ENCODE results near the gene PSMA7.

PSMA7 gene

DNA sequence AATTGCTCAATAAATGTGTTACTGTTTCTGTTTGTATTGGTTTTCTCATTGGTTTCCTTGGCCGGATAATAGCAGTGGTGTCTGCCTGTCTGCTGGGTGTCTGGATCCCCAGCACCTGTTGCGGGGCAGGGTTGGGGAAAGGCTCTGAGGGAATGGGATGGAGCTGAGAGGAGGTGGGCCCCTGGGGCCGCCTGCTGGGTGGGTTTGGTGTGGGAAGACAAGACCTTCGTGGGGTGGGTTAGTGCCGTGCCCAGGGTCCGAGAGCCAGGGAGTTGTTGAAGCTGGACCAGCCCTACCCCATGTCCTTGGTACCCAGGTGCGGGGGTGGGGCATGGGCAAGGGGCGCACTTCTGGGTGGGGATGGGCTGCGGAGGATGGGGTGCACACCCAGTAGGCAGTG, 4.3 kb upstream of the PSMA7 start:
- no peak overlapping the region for H3K4me3 ChIP-seq (ENCODE audit: low read depth, low read length)
- TF ChIP-seq, protein P1, sequence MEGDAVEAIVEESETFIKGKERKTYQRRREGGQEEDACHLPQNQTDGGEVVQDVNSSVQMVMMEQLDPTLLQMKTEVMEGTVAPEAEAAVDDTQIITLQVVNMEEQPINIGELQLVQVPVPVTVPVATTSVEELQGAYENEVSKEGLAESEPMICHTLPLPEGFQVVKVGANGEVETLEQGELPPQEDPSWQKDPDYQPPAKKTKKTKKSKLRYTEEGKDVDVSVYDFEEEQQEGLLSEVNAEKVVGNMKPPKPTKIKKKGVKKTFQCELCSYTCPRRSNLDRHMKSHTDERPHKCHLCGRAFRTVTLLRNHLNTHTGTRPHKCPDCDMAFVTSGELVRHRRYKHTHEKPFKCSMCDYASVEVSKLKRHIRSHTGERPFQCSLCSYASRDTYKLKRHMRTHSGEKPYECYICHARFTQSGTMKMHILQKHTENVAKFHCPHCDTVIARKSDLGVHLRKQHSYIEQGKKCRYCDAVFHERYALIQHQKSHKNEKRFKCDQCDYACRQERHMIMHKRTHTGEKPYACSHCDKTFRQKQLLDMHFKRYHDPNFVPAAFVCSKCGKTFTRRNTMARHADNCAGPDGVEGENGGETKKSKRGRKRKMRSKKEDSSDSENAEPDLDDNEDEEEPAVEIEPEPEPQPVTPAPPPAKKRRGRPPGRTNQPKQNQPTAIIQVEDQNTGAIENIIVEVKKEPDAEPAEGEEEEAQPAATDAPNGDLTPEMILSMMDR (IDR thresholded peaks at IDR 0.05; ENCODE audit: low read depth, low read length, missing control alignments) = no peak
- no peak for DNase-seq (ENCODE audit: low read depth)

DNA sequence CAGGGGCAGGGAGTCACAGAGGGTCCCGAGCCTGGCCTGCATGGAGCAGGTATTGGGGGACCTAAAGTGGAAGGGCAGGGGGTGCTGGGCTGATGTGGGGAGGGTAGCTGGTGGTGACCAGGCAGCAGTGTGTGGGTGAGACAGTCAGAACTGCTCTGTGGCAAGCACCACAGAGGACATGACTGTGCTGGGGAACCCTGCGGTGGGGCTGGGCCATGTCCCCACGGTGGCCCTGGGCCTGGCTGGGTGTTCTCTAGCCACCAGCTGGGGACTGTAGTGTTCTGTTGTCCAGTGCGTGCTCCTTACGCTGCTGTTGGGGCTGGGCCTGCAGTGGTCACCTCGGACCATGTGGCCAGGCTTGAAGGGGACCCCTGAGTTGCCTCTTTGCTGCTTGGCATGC, 3.9 kb upstream of the PSMA7 start:
- TF ChIP-seq, protein P1 (IDR thresholded peaks at IDR 0.05; ENCODE audit: low read depth, low read length, missing control alignments) = no peak
- DNase-seq (ENCODE audit: low read depth) = no peak
- no peak overlapping the region for H3K4me3 ChIP-seq (ENCODE audit: low read depth, low read length)

DNA sequence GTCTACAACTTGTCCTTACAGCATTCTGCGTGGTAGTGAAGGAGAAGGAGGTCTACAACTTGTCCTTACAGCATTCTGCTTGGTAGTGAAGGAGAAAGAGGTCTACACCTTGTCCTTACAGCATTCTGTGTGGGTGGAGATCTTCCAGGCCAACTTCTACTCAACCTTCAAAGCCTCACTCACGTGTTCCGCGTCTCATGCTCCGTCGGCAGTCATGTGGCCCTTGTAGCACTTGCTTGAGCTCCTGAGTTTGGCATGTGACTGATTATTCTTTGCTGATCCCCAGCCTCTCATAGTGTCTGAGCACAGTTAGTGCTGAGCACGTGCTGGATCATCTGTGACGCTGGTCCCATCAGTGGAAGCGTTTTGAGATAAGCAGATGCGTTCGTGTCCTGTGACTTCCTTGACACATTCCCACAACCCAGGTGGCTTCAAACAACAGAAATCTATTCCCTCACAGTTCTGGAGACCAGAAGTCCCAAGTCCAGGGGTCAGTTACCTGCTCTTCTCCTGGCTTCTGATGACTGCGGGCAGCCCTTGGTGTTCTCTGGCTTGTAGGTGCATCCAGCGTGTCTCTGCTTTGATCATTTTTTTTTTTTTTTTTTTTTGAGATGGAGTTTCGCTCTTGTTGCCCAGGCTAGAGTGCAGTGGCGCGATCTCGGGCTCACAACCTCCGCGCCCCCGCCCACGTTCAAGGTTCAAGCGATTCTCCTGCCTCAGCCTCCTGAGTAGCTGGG, 3.0 kb upstream of the PSMA7 start:
- H3K4me3 ChIP-seq (ENCODE audit: low read depth, low read length) = no peak overlapping the region
- TF ChIP-seq, protein P1 (IDR thresholded peaks at IDR 0.05; ENCODE audit: low read depth, low read length, missing control alignments) = no peak
- DNase-seq (ENCODE audit: low read depth) = no peak

- TF ChIP-seq, protein P1 (IDR thresholded peaks at IDR 0.05; ENCODE audit: low read depth, low read length, missing control alignments) = no peak
- DNase-seq (ENCODE audit: low read depth) = no peak
- no peak overlapping the region for H3K4me3 ChIP-seq (ENCODE audit: low read depth, low read length)
These were observed 2.5 kb upstream of the PSMA7 start for GRCh38 chr20:62145688-62146018.

DNA sequence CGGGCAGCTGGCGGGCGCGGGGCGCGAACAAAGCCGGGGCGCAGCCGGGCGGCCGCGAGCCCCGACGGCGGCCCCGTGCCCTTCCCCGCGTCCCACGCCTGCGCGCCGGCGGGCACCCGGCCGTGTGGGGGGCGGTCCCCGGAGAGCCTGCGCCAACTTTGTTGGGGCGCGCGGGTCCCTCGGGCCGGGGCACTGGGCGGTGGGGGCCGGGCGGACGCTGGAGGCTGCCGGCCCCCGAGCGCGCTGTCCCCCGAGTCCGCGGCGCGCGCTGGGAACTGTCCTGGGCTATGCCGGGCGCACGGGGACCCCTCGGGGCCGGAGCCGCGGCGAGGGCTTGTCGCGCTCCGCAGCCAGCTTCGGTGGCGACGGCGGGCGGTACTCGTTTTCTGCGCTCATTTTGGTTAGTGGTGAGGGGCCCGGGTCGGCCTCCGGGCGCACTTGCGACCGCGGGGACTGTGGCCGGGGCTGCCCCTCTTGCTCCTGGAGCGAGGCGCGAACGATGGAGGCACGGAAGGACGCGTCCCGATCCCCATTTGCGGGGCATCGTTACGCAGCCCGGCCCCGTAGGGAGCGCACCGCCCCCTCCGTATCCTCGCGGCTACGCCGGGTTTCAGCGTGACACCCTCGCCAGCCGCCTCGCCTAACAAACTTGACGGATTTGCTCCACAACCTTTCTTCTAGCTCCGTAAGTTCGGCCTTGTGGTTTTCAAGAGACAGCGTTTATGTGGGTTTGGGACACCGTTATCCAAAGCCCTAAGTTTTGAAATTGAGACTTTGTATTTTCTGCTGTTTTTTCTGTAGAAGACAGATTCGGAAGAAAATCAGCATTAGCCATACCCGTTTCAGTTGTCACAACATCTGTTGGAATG, 997 bp upstream of the PSMA7 start:
- TF ChIP-seq, protein P1 (IDR thresholded peaks at IDR 0.05; ENCODE audit: low read depth, low read length, missing control alignments) = no peak
- peak overlapping the region; percentile 79 for H3K4me3 ChIP-seq (ENCODE audit: low read depth, low read length)
- no peak for DNase-seq (ENCODE audit: low read depth)

DNA sequence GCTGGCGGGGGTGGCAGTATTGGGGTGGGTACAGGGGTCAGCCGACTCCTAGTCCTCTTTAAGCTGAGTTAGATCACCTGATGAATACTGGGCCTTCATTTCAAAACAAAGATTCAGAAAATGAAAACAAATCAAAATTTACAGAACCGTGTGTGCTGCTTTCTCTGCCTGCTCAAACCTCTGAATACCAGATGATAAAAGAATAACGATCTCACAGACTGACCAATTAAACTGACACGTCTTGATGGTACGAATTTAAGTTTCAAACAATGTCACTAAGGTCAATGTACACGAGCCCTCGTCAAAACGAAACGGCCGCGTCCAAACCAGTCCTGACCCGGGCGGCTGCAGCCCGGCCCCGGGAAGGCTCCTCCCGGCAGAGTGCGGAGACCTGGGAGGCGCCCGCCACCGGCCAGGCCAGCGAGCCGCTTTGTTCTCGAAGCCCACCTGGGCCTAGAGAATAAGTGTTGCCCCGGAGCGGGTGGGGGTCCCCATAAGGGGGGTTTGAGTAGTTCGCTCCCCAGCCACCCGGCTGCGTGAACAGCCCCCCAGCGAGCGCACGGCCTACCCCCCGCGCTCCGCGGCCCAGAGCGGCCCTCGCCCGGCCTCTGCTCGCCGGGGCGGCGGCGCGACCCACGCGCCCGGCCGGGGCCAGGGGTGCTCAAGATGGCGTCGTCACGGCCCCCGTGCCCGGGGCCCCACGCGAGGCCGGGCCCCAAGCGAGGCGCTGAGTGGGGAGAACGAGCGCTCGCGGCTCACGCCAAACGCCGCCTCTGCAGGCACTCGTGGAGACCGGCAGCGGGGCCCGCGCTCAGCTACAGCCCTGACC, 728 bp downstream of the PSMA7 start:
- peak overlapping the region; percentile 78 for H3K4me3 ChIP-seq (ENCODE audit: low read depth, low read length)
- DNase-seq (ENCODE audit: low read depth) = no peak
- TF ChIP-seq, protein P1 (IDR thresholded peaks at IDR 0.05; ENCODE audit: low read depth, low read length, missing control alignments) = no peak
